ENCODE results near the gene SLC23A2. TPM values are rescaled to one million over a fixed set of nuclear protein-coding genes. Genes with fewer than 3 reads are reported as not detected.
"Not testable (repeated sequence)": the region's sequence is repeated elsewhere in the genome, so short reads cannot be mapped to it uniquely, and the experiment has no call there.

The SLC23A2 gene
- total and polyA plus RNA-seq, 8 donors, result 4.3 to 12.9 (median 8.8) TPM

DNA sequence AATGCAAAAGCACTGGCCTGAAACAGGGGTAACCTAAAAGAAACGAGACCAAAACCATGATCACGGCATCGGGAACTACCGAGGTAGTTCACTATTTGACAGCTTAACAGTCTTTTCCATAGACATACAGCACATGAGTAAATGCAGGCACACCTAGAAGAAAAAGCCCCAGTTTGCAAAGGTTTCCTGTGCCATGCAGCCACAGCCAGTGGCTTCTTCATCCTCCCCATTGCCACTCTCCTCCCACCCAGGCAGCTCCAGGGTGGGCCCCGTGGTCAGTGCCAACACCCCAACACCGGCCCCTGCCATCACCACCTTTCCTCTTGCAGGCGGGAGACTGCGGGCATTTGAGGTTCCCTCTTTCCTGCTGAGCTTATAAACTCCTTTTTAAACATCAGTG, 115.4 kb downstream of the SLC23A2 start:
- TF ChIP-seq, protein P1, sequence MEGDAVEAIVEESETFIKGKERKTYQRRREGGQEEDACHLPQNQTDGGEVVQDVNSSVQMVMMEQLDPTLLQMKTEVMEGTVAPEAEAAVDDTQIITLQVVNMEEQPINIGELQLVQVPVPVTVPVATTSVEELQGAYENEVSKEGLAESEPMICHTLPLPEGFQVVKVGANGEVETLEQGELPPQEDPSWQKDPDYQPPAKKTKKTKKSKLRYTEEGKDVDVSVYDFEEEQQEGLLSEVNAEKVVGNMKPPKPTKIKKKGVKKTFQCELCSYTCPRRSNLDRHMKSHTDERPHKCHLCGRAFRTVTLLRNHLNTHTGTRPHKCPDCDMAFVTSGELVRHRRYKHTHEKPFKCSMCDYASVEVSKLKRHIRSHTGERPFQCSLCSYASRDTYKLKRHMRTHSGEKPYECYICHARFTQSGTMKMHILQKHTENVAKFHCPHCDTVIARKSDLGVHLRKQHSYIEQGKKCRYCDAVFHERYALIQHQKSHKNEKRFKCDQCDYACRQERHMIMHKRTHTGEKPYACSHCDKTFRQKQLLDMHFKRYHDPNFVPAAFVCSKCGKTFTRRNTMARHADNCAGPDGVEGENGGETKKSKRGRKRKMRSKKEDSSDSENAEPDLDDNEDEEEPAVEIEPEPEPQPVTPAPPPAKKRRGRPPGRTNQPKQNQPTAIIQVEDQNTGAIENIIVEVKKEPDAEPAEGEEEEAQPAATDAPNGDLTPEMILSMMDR (IDR thresholded peaks at IDR 0.05), result no peak
- intact Hi-C loops (cut with DNase I), result no loop called here
- H3K4me3 ChIP-seq, result no peak overlapping the region
- WGBS, 2 donors, result 88 to 95% methylated on average over 8 of the region's 8 CpGs
- H3K4me1 ChIP-seq, result no peaks in the 10 kb centered on the region
- peaks cover 0 to 3% (median 0%) of the 10 kb centered on the region in 3 donors for H3K36me3 ChIP-seq
- no peak overlapping the region for H3K27ac ChIP-seq
- no peaks in the 10 kb centered on the region for H3K27me3 ChIP-seq
- DNase-seq (no peak), FAIRE-seq (no peak), ATAC-seq (no peak)
- no peaks in the 10 kb centered on the region for H3K9me3 ChIP-seq

DNA sequence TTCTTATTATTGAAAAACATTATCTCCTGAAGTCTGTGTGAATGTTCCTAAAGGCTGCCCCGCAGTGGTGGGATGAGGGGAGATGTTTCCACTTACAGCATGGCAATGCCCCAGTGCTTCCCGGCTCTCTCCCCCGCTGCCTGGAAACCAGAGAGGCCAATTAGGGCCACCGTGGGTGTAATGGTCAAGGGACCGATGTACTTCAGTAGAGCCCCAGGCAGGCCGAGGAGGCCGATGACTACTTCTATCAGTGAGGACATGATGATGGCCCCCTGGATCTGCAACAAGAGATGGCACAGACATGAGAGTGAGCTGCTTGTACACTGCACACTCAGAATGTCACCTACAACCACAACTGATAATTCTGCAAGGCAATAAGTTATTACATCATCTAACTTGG, 117.8 kb downstream of the SLC23A2 start:
- Histone ChIP-seq H3K27me3 (no peaks in the 10 kb centered on the region), H3K9me3 (no peaks in the 10 kb centered on the region), H3K4me3 (no peak overlapping the region), H3K27ac (no peak overlapping the region), H3K4me1 (no peaks in the 10 kb centered on the region), H3K36me3 (peaks cover 0 to 9% (median 0%) of the 10 kb centered on the region in 3 donors)
- WGBS, 2 donors, result 86 to 91% methylated on average over 7 of the region's 7 CpGs
- DNase-seq (no peak), FAIRE-seq (no peak), ATAC-seq (peak in 2 of 4 donors; percentile 53 to 63)
- intact Hi-C loops (cut with DNase I), result no loop called here
- TF ChIP-seq, protein P1 (IDR thresholded peaks at IDR 0.05), result no peak

DNA sequence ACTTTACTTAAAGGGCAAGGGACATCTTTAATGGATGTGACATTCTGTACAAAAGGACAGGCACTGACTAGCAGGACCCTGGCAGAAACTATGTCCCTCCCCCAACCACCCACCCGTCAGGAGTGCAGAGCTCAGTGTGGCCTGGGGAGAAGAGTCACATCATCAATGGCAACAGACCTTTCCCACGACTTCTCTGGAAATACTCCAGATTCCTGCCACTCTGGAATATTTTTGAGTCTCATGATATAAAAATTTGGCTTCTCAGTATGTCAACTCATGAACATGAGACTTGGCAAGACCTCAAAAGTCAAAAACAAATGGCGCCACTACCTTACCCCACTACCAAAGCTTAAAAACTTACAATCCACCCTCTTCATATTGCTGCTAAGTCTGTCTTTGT, 118.3 kb downstream of the SLC23A2 start:
- FAIRE-seq (no peak), ATAC-seq (no peak), DNase-seq (no peak)
- Histone ChIP-seq H3K9me3 (no peaks in the 10 kb centered on the region), H3K4me3 (no peak overlapping the region), H3K27me3 (no peaks in the 10 kb centered on the region), H3K36me3 (peaks cover 0 to 9% (median 0%) of the 10 kb centered on the region in 3 donors), H3K27ac (no peak overlapping the region), H3K4me1 (no peaks in the 10 kb centered on the region)
- WGBS, 2 donors, result 66 to 79% methylated on average over 3 of the region's 3 CpGs
- TF ChIP-seq, protein P1 (IDR thresholded peaks at IDR 0.05), result no peak
- intact Hi-C loops (cut with DNase I), result no loop called here

DNA sequence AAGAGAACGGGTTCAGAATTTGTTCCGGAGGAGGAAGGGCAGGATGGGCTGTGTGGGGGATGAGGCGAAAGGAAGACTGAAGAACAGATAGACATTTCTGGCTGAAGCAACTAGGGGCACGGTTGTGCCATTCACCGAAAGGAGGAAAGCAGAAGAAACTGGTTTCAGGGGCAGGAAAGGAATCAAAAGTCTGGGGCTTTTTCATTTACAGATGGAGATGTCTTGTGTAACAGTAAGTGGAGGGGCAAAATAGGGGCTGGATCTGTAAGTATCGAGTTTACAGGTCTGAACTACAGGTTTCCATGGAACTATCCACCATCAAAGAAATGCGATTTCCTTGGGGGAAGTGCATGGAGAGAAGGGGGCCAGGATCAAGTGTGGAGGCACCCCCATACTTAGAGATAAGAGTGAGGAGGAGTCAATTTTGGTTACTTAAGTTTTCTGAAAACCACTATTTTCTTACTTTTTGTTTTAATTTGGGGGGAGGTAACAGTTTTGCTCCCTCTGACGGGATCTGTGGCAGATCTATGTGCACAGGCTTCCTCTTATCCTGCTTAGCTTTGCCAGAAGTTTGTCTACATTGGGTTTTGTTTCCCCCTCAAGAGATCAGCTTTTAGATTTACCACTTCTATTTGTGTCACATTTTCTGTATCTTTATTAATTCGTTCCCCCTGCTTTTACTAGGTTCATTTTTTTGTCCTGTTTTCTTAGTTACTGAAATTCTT, 120.1 kb downstream of the SLC23A2 start:
- Histone ChIP-seq H3K4me1 (no peaks in the 10 kb centered on the region), H3K27ac (no peak overlapping the region), H3K27me3 (no peaks in the 10 kb centered on the region), H3K36me3 (peaks cover 0 to 9% (median 0%) of the 10 kb centered on the region in 3 donors), H3K4me3 (no peak overlapping the region), H3K9me3 (no peaks in the 10 kb centered on the region)
- 87 to 92% methylated on average over 9 of the region's 9 CpGs for WGBS, 2 donors
- FAIRE-seq (no peak), DNase-seq (no peak), ATAC-seq (no peak)
- intact Hi-C loops (cut with DNase I), result no loop called here
- TF ChIP-seq, protein P1 (IDR thresholded peaks at IDR 0.05), result no peak

DNA sequence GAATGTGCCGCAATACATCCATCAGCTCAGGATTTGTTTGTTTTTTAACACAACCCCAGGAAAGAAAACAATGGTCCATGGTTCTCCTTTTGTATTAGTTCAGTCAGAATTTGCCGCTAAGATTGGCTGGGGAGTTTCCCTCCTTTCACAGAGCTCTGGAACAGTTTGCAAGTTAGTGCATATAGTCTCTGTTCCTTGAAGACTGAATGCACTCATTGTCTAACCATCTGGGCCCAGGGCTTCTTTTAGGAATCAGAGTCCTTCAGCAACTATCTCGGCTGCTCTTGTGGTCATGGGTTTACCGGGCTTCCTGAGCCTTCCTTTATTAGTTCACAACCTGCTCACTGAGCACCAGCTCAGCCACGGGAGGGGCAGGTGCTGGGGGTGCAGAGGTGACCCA, 121.3 kb downstream of the SLC23A2 start:
- Histone ChIP-seq H3K27ac (no peak overlapping the region), H3K4me1 (no peaks in the 10 kb centered on the region), H3K36me3 (peaks cover 0 to 9% (median 0%) of the 10 kb centered on the region in 3 donors), H3K27me3 (no peaks in the 10 kb centered on the region), H3K9me3 (no peaks in the 10 kb centered on the region), H3K4me3 (no peak overlapping the region)
- FAIRE-seq (no peak), ATAC-seq (no peak), DNase-seq (no peak)
- TF ChIP-seq, protein P1 (IDR thresholded peaks at IDR 0.05), result no peak
- intact Hi-C loops (cut with DNase I), result no loop called here
- WGBS, 2 donors, result 84 to 86% methylated on average over 5 of the region's 5 CpGs

DNA sequence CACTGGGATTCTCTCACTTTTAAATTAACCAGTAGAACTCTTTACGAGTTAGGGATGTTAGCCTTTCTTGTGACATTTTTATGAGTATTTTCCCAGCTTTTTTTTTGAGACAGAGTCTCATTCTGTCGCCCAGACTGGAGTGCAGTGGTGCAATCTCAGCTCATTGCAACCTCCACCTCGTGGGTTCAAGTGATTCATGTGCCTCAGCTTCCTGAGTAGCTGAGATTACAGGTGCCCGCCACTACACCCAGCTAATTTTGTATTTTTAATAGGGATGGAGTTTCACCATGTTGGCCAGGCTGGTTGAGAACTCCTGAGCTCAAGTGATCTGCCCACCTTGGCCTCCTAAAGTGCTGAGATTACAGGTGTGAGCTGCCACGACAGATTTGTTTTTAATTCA, 123.2 kb downstream of the SLC23A2 start:
- DNase-seq; FAIRE-seq; ATAC-seq; H3K4me3 ChIP-seq; H3K4me1 ChIP-seq; H3K27me3 ChIP-seq; intact Hi-C loops (cut with DNase I); H3K9me3 ChIP-seq; H3K27ac ChIP-seq: not testable (repeated sequence)
- peaks cover 0 to 17% (median 0%) of the 10 kb centered on the region in 3 donors for H3K36me3 ChIP-seq
- 85 to 89% methylated on average over 5 of the region's 5 CpGs for WGBS, 2 donors
